Measurements from ENCODE around the gene PHC3.

The PHC3 gene

DNA sequence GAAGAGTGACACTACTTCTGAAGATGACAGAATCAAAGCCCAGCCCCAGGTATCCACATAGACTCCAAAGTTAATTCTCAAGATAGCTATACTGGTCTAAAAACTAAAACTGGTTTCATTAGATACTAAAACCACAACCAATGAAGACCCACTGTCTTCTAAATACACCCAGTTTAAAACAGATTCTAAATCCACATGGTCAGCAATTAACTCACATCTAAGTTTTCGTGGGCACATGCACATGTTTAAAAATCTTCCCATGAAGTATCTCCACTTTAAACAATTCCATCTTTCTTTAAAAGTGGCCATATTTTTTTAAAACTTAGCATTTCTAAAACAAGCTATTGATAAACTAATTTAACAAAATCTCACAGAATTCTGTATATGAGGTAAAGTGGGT lies 80.6 kb downstream of the PHC3 start:
- TF ChIP-seq RARB (CRISPR knock-in tag; IDR thresholded peaks at IDR 0.05) (no peak), PPARA (CRISPR knock-in tag; IDR thresholded peaks at IDR 0.05; ENCODE audit: borderline replicate concordance) (no peak), ISL1 (CRISPR knock-in tag; IDR thresholded peaks at IDR 0.05) (no peak), ZNF70 (CRISPR knock-in tag; IDR thresholded peaks at IDR 0.05) (no peak), GLIS3 (CRISPR knock-in tag; IDR thresholded peaks at IDR 0.05) (no peak), ZNF565 (CRISPR knock-in tag; conservative IDR thresholded peaks at IDR 0.05; ENCODE audit: low read depth) (no peak), ZFP3 (CRISPR knock-in tag; IDR thresholded peaks at IDR 0.05) (no peak), CSRNP3 (CRISPR knock-in tag; IDR thresholded peaks at IDR 0.05) (no peak), ZFP30 (CRISPR knock-in tag; IDR thresholded peaks at IDR 0.05) (no peak), ARNTL (CRISPR knock-in tag; IDR thresholded peaks at IDR 0.05; ENCODE audit: borderline replicate concordance, low read depth) (no peak)
- TF ChIP-seq, protein P1, sequence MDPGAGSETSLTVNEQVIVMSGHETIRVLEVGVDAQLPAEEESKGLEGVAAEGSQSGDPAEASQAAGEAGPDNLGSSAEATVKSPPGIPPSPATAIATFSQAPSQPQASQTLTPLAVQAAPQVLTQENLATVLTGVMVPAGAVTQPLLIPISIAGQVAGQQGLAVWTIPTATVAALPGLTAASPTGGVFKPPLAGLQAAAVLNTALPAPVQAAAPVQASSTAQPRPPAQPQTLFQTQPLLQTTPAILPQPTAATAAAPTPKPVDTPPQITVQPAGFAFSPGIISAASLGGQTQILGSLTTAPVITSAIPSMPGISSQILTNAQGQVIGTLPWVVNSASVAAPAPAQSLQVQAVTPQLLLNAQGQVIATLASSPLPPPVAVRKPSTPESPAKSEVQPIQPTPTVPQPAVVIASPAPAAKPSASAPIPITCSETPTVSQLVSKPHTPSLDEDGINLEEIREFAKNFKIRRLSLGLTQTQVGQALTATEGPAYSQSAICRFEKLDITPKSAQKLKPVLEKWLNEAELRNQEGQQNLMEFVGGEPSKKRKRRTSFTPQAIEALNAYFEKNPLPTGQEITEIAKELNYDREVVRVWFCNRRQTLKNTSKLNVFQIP (CRISPR knock-in tag; IDR thresholded peaks at IDR 0.05; ENCODE audit: borderline replicate concordance, low read depth) = no peak
- no peak for ATAC-seq

DNA sequence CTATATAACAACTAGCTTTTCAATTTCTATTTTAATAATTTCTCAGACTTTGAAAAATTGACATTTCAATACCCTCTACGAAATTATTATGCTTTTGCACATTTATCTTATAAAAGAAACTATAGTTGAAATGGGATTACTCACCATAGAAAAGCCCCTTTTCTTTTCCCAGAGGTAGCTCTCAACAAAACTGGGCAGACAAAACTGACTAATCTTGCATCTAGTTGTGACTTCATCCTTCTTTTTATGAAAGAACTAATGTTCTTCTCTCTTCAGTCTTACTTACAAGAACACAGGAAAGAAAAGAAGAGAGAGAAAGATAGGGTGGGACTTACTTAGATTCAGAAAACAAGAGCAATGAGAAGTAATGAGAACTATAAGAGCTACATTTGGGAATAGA lies 82.8 kb downstream of the PHC3 start:
- TF ChIP-seq PPARA (CRISPR knock-in tag; IDR thresholded peaks at IDR 0.05; ENCODE audit: borderline replicate concordance) (no peak), CSDC2 (CRISPR knock-in tag; IDR thresholded peaks at IDR 0.05) (no peak), ZFP3 (CRISPR knock-in tag; IDR thresholded peaks at IDR 0.05) (no peak), ZFP30 (CRISPR knock-in tag; IDR thresholded peaks at IDR 0.05) (no peak), TOX (CRISPR knock-in tag; IDR thresholded peaks at IDR 0.05; ENCODE audit: borderline replicate concordance) (no peak), PATZ1 (CRISPR knock-in tag; IDR thresholded peaks at IDR 0.05; ENCODE audit: borderline replicate concordance) (no peak), CREB5 (CRISPR knock-in tag; IDR thresholded peaks at IDR 0.05; ENCODE audit: low read depth) (no peak), ARNTL (CRISPR knock-in tag; IDR thresholded peaks at IDR 0.05; ENCODE audit: borderline replicate concordance, low read depth) (no peak), ZC3H10 (CRISPR knock-in tag; IDR thresholded peaks at IDR 0.05) (no peak)
- TF ChIP-seq, protein P1 (CRISPR knock-in tag; IDR thresholded peaks at IDR 0.05; ENCODE audit: borderline replicate concordance, low read depth) = no peak

DNA sequence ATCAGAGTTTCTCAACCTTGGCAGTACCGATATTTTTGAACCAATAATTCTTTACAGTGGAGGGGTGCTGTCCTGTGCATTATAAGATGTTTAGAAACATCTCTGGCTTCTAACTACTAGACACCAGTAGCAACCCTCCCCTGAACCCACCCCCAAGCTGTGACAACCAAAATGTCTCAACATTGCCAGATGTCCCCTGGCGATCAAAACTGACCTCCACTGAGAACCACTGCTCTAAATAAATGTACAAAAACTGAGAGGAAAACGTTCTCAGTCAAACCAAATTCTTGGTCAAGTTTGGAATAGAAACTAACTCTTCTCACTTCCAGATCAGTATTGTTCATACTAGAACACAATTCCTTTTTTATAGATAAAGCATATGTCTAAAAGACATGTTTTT lies 85.2 kb downstream of the PHC3 start:
- TF ChIP-seq, protein P1 (CRISPR knock-in tag; IDR thresholded peaks at IDR 0.05; ENCODE audit: borderline replicate concordance, low read depth) = no peak
- no peak for TF ChIP-seq ZFP30 (CRISPR knock-in tag; IDR thresholded peaks at IDR 0.05)
- no peak for TF ChIP-seq OSR1 (CRISPR knock-in tag; IDR thresholded peaks at IDR 0.05)
- no peak for TF ChIP-seq CREB5 (CRISPR knock-in tag; IDR thresholded peaks at IDR 0.05; ENCODE audit: low read depth)
- no peak for TF ChIP-seq ZFP3 (CRISPR knock-in tag; IDR thresholded peaks at IDR 0.05)
- no peak for TF ChIP-seq TCF4 (CRISPR knock-in tag; IDR thresholded peaks at IDR 0.05; ENCODE audit: borderline replicate concordance)
- TF ChIP-seq, protein P2, sequence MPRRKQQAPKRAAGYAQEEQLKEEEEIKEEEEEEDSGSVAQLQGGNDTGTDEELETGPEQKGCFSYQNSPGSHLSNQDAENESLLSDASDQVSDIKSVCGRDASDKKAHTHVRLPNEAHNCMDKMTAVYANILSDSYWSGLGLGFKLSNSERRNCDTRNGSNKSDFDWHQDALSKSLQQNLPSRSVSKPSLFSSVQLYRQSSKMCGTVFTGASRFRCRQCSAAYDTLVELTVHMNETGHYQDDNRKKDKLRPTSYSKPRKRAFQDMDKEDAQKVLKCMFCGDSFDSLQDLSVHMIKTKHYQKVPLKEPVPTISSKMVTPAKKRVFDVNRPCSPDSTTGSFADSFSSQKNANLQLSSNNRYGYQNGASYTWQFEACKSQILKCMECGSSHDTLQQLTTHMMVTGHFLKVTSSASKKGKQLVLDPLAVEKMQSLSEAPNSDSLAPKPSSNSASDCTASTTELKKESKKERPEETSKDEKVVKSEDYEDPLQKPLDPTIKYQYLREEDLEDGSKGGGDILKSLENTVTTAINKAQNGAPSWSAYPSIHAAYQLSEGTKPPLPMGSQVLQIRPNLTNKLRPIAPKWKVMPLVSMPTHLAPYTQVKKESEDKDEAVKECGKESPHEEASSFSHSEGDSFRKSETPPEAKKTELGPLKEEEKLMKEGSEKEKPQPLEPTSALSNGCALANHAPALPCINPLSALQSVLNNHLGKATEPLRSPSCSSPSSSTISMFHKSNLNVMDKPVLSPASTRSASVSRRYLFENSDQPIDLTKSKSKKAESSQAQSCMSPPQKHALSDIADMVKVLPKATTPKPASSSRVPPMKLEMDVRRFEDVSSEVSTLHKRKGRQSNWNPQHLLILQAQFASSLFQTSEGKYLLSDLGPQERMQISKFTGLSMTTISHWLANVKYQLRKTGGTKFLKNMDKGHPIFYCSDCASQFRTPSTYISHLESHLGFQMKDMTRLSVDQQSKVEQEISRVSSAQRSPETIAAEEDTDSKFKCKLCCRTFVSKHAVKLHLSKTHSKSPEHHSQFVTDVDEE (CRISPR knock-in tag; IDR thresholded peaks at IDR 0.05) = no peak
- TF ChIP-seq GLIS3 (CRISPR knock-in tag; IDR thresholded peaks at IDR 0.05) = no peak
- TF ChIP-seq ZNF565 (CRISPR knock-in tag; conservative IDR thresholded peaks at IDR 0.05; ENCODE audit: low read depth) = no peak
- no peak for TF ChIP-seq RARB (CRISPR knock-in tag; IDR thresholded peaks at IDR 0.05)
- no peak for TF ChIP-seq ZNF8 (CRISPR knock-in tag; IDR thresholded peaks at IDR 0.05)
- no peak for TF ChIP-seq ZNF70 (CRISPR knock-in tag; IDR thresholded peaks at IDR 0.05)
- TF ChIP-seq ISL1 (CRISPR knock-in tag; IDR thresholded peaks at IDR 0.05) = no peak
- TF ChIP-seq SNAI2 (CRISPR knock-in tag; IDR thresholded peaks at IDR 0.05) = no peak
- TF ChIP-seq ZC3H10 (CRISPR knock-in tag; IDR thresholded peaks at IDR 0.05) = no peak
- no peak for TF ChIP-seq PPARA (CRISPR knock-in tag; IDR thresholded peaks at IDR 0.05; ENCODE audit: borderline replicate concordance)

More for the DNA sequence above, 82.8 kb downstream of the PHC3 start:
- ATAC-seq = no peak

More for the DNA sequence above, 85.2 kb downstream of the PHC3 start:
- no peak for ATAC-seq

Measured in SK-N-SH treated with all-trans-retinoic acid at 6 μM for 48 hours (cell line).